Activated naive CD4-positive, alpha-beta T cell treated with anti-CD3 and anti-CD28 coated beads, Interleukin-2, amount 50 U/mL, for 24 hours (primary cell): ENCODE data around the gene KRT24.

Experiments used
- H3K27ac Mint-ChIP-seq: one replicate; pipeline ENCODE4 v1.8.0; 2021; ENCODE audit warnings: mild to moderate bottlenecking, mixed read lengths
- H3K27me3 Mint-ChIP-seq: one replicate; pipeline ENCODE4 v1.8.0; 2021; ENCODE audit warnings: mixed read lengths
- H3K36me3 Mint-ChIP-seq: one replicate; pipeline ENCODE4 v1.8.0; 2021; ENCODE audit warnings: mixed read lengths
- H3K4me1 Mint-ChIP-seq: one replicate; pipeline ENCODE4 v1.8.0; 2021; ENCODE audit warnings: mixed read lengths
- H3K4me3 Mint-ChIP-seq: one replicate; pipeline ENCODE4 v1.8.0; 2021; ENCODE audit warnings: mild to moderate bottlenecking, mixed read lengths
- H3K9me3 Mint-ChIP-seq: one replicate; pipeline ENCODE4 v1.8.0; 2021; ENCODE audit warnings: mixed read lengths

KRT24 gene

DNA sequence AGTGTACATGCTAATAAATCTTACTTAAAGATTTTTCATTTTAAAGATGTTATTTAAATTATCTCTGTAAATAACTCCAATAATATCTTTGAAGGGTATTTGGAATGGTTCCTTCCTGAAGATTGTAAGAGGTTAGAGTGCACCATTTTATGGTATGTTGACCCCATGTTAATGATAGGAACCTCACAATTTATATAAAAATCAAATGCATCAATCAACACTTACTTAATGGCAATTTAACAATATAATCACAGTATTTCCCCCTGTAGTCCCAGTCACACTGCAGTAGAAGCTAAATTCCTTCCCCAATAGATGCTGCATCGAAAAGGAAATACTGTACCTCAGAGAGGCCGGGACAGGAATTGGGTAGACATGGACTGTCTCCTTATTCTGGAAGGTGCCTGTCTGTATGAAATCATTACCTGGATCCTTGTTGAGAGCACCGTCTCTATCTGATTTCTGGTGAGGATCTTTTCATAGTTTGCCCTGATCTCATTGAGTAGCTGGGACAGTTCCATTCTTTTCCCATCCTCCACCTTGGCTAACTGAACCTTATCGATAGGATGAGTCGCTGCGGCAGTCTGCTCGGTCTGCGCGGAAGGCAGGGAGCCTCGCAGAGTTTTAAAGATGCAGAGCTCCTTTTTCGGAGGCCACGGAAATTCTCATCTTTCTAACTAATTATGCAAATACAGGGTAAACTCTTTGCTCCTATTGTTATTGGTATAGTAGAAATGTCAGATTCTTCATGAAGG is 38.8 kb downstream of the KRT24 start, which contains the start of gene KRT222:
TSS of gene KRT222 (minus strand) at position 596 of the 752 bp plus-strand sequence. CDS start at position 518, 78 bp downstream.
- Mint-ChIP-seq H3K36me3 (no peaks in the 10 kb centered on the region), H3K4me3 (peak within 1 kb of the TSS; percentile 69), H3K4me1 (peaks cover 12% of the 10 kb centered on the region), H3K27me3 (peaks cover 13% of the 10 kb centered on the region), H3K27ac (no peak within 1 kb of the TSS), H3K9me3 (no peaks in the 10 kb centered on the region)

DNA sequence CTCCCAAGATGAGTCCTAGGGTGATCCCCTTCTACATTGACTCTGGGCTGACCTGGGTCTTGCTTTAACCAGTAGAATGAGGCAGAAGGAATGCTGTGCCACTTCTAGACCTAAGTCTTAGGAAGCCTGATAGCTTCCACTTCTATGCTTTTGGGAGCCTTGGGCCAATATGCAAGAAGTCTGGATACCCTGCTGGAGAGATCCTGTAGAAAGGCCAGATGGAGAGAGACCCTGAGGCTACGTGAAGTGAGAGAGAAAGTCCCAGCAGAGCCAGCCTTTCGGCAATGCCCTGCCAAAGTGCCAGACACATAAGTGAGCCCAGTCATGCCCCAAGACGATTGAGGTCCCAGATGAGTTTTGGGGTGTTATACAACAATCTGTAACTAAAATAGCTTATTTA is 40.3 kb downstream of the KRT24 start:
- H3K4me3 Mint-ChIP-seq: no peak overlapping the region
- no peak overlapping the region for H3K27ac Mint-ChIP-seq
- no peaks in the 10 kb centered on the region for H3K9me3 Mint-ChIP-seq
- peaks cover 2% of the 10 kb centered on the region for H3K36me3 Mint-ChIP-seq
- peaks cover 15% of the 10 kb centered on the region for H3K4me1 Mint-ChIP-seq
- peaks cover 15% of the 10 kb centered on the region for H3K27me3 Mint-ChIP-seq

DNA sequence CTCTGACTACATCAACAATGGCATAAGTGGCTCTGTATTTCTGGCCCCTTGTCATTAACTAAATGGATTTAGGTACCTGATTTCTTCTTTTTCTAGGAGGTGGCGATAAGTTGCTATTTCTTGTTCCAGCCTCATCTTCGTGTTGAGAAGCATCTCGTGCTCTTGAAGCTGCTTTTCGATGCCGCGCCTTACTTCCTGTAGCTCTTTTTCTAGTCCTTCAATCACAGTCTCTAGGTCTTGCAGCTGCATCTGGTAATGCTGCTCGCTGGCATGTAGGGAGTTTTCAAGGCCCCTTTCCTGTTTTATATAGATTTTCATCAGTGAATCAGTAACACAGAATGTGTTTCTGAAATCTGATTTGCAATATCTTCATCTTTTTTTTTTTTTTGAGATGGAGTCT is 43.6 kb downstream of the KRT24 start:
- Mint-ChIP-seq H3K9me3 (no peaks in the 10 kb centered on the region), H3K27ac (no peak overlapping the region), H3K4me3 (no peak overlapping the region), H3K36me3 (peaks cover 2% of the 10 kb centered on the region), H3K4me1 (peaks cover 12% of the 10 kb centered on the region), H3K27me3 (peaks cover 7% of the 10 kb centered on the region)

DNA sequence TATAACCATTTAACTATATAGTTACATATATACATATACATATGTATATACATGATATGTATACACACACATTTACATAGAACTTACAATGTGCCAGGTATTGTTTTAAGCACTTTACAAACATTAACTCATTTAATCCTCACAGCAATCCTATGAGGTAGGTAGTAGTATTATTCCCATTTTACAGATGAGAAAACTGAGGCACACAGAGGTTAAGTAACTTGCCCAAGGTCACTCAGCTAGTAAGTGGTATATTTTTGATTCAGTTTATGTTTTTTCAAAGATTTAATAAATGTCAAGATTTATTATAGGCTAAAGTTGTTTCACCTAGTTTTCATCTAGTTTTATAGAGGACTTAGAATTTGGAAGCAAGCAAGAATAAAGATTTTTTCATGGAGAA is 45.2 kb downstream of the KRT24 start:
- Mint-ChIP-seq H3K4me1 (peaks cover 8% of the 10 kb centered on the region), H3K27me3 (peaks cover 5% of the 10 kb centered on the region), H3K36me3 (peaks cover 2% of the 10 kb centered on the region), H3K4me3 (no peak overlapping the region), H3K9me3 (no peaks in the 10 kb centered on the region), H3K27ac (no peak overlapping the region)

DNA sequence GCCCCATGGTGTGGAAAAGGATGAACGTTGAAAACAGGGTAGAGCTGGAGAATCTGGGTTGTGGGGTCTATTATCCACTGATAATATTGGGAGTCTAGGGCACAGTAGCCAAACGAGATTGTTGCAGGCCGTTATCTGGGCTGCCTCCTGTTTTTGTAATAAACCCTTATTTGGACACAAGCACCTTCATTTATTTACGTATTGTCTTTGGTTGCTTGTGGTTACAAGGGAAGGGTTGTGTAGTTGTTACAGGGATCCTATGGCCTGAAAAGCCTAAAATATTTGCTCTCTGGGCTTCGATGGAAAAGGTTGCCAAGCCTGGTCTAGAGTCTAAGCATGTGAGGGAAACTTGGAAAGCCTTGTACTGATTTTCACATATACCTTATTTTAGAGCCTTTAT is 51.6 kb downstream of the KRT24 start:
- Mint-ChIP-seq H3K4me1 (peaks cover 7% of the 10 kb centered on the region), H3K36me3 (no peaks in the 10 kb centered on the region), H3K27me3 (no peaks in the 10 kb centered on the region), H3K4me3 (no peak overlapping the region), H3K9me3 (no peaks in the 10 kb centered on the region), H3K27ac (no peak overlapping the region)

DNA sequence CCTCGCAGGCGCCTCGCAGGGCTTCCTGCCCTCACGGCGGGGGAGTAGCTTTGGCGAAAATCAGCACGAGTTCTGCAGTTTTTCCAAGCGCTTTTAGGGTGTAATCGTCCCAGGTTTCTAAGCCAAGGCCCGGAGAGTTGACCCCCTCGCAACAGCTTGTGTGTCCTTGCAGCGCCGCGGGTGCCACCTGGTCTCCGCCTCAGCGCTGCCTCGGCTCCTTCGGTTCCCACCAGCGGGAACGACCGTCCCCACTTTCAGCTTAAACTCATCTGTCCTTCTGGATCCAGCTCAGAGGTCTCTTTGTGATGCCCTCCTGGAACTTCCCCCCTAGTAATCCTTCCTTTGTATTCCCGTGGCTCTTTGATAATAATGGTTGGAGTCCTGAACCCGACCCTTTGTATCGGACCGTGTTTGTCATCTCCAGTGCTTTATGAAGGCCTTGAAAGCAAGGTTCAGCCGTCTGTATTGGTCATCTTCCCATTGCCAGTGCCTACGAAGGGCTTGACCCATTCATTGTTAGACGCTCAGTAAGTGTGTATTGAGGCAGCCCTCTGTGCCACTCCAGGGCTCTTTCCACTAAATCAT is 55.1 kb downstream of the KRT24 start:
- H3K9me3 Mint-ChIP-seq: no peaks in the 10 kb centered on the region
- peaks cover 9% of the 10 kb centered on the region for H3K36me3 Mint-ChIP-seq
- no peaks in the 10 kb centered on the region for H3K27me3 Mint-ChIP-seq
- H3K4me1 Mint-ChIP-seq: peaks cover 34% of the 10 kb centered on the region
- peak overlapping the region; percentile 89 for H3K4me3 Mint-ChIP-seq
- peak overlapping the region; percentile 95 for H3K27ac Mint-ChIP-seq
